Stimulated activated CD8-positive, alpha-beta memory T cell treated with anti-CD3 and anti-CD28 coated beads, Interleukin-4, amount 100 ng/mL, for 24 hours (primary cell): ENCODE results near the gene ARSA.
"Not testable (repeated sequence)": the region's sequence is repeated elsewhere in the genome, so short reads cannot be mapped to it uniquely, and the experiment has no call there.

Experiments used
- DNase-seq: peaks from one replicate; pipeline ENCODE4 v3.0.0-alpha.2; 2020; ENCODE audit warnings: low read depth

Gene ARSA

GRCh38 chr22:50621948-50622722 lies 5.8 kb downstream of the ARSA start:
- no peak for DNase-seq

DNA sequence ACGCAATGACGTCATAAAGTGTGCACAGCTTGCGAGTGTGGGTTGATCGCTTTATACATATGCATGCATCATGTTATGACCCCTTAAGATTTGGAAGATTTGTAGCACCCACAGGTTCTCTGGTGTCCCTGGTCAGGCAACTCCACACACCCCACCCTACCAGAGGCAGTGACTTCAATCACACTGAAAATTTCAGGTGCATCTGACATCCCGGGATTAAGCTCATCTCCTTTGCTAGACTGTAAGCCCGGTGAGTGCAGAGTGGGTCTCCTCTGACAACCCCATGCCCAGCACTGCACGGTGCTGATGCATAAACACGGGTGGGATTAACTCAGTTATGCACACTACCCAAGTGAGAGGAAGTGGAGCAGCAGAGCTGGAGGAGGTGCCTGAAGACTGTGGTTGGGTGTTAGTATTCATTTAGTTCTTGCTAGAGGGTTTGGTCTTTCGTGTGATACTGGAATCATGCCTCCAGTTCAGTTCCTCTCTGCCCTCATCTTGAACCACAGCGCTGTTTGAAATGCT lies 6.5 kb downstream of the ARSA start:
- no peak for DNase-seq

- no peak for DNase-seq
Measured at GRCh38 chr22:50620593-50621355, 7.2 kb downstream of the ARSA start.

- not testable (repeated sequence) for DNase-seq
Measured at GRCh38 chr22:50614296-50614695, 13.7 kb downstream of the ARSA start.

- DNase-seq = no peak
Measured at GRCh38 chr22:50613291-50613981, 14.5 kb downstream of the ARSA start.

- DNase-seq = no peak
Measured at GRCh38 chr22:50612528-50613221, 15.3 kb downstream of the ARSA start.

DNA sequence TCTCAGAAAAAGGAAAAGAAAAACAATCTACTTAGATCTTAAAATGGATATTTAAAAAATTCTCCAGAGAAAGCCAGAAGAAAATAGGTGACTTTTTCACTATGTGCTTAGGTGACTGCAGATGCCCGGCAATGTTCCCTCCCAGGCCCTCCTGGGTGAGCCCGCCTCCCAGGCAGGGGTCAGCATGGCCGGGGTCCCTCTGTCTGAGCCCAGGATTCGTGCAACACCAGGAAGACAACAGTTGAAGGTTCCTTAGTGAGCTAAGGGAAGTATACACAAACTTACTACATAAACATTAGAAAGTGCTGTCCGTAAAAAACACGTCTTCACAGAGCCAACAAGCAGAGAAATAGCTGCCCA lies 15.8 kb downstream of the ARSA start:
- DNase-seq = no peak

- no peak for DNase-seq
Measured at GRCh38 chr22:50611341-50612060, 16.5 kb downstream of the ARSA start.

DNA sequence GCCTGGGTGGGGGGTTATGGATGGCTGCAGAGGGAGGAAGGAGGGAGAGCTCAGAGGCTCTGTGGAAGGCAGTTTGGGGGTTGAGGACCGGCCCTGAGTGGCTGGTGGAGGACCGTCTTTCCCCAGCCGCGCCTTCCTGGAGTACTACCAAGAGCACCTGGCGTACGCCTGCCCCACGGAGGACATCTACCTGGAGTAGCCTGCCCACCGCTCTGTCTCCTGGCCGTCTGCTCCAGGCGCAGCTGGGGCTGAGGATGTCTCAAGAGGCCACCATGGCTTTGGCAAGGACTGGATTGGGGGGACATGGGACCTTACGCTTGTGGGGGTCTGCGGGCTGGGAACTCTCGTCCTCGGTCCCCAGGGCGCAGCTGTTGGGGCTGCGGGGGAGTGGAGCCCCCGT lies 17.4 kb downstream of the ARSA start:
- no peak for DNase-seq

- no peak for DNase-seq
Measured at GRCh38 chr22:50610041-50610451, 17.9 kb downstream of the ARSA start.

GRCh38 chr22:50609599-50609998 lies 18.4 kb downstream of the ARSA start:
- DNase-seq = no peak

DNA sequence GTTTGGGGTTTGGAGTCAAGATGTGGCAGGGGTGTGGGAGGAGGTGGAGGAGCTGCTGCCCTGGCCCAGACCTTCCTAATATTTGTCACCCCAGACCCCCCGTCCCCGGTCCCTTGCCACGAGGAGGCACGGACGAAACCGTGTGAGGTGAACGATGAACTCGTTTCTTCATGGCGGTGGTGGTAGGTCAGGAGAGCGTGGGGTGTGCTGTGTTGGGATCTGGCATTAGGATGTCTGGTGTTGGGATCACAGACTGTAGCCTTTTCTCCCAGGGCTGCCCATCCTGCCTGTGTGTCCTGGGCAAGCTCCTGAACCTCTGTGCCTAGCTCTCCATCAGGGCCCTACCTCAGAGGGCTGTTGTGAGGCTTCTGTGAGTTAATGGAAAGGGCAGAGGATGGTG lies 19.0 kb downstream of the ARSA start:
- no peak for DNase-seq

- not testable (repeated sequence) for DNase-seq
Measured at GRCh38 chr22:50608058-50608840, 19.7 kb downstream of the ARSA start.

GRCh38 chr22:50607659-50608020 lies 20.3 kb downstream of the ARSA start:
- no peak for DNase-seq

DNA sequence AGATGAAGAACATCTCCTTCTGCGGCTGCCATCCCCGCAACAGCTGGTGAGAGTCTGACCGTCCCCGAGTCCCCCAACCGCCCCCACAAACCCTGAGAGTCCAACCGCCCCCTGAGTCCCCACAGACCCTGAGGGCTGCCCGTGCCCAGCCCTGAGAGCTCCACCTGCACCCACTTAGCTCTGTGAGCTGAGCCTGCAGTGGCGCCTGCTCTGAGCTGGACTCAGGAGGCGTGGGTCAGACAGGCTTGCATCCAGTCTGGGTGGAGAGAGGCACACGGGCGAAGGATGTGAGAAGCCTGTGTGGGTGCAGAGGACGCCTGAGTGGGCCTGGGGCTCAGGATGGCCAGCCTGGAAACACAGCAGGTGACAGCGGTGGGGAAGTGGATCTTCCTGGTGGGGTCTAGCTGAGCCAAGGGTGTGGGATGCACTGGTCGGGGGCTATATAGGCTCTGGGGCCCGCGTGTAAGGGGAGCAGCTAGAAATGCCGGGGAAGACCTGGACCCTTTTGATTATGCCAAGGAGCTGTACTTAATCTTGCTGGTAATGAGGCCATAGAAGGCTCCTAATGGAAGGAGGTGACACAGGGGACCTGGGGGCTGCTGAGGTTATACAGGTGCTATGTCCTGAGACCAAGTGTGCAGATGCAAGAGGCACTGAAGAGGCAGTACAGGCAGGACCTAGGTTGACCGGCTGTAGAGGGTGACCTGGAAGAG lies 20.9 kb downstream of the ARSA start:
- no peak for DNase-seq

- DNase-seq = no peak
Measured at GRCh38 chr22:50606165-50606945, 21.6 kb downstream of the ARSA start.

DNA sequence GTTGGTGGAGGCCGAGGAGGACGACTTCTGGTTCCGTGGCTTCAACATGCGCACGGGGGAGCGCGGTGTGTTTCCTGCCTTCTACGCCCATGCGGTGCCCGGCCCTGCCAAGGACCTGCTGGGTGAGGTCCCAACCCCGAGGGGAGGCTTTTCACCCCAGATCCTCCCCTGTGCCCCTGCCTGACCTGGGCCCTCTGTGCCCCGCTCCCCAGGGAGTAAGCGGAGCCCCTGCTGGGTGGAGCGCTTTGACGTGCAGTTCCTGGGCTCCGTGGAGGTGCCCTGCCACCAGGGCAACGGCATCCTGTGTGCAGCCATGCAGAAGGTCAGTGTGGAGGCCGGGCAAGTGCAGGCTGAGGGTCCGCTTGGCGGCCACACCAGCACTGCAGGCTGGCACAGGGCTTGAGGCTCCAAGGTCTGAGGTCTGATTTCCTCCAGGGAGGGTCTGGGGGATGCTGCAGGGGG lies 22.3 kb downstream of the ARSA start:
- no peak for DNase-seq

DNA sequence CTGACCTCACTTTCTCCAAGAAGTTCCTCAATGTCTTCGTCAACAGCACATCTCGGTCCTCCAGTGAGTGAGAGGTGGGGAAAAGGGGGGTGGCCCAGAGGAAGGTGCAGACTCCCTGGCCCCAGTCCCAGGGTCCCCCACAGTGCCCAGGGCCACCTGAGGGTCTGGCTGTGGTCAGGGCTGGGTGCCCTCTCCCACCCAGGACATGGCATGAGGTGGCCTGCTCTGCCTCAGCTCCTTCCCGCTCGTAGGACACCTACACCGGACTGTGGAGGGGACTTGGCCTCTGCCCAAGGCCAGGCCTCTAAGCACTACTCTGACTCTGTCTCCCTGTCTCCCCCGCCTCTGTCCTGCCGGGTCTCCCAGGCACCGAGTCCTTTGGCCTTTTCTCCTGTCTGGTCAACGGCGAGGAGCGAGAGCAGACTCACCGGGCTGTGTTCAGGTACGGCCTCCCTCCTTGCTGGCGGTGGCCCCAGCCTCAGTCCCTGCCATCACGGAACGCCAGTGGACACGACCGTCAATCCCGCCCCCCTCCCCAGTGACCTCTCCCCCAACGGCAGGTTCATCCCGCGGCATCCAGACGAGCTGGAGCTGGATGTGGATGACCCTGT lies 22.8 kb downstream of the ARSA start:
- DNase-seq = no peak
